H1 (cell line): ENCODE results near the gene GTSE1. TPM values are rescaled to one million over a fixed set of nuclear protein-coding genes. Genes with fewer than 3 reads are reported as not detected.

Experiments used
- CEBPB ChIP-seq: IDR thresholded peaks from 2 replicates; pipeline ENCODE4 v1.6.1; 2012; ENCODE audit warnings: low read depth, low read length
- CREB1 ChIP-seq: IDR thresholded peaks from 2 replicates; pipeline ENCODE4 v1.6.1; 2012; ENCODE audit warnings: inconsistent platforms
- KDM4A ChIP-seq: IDR thresholded peaks from one replicate; pipeline ENCODE4 v1.7.1; 2012; ENCODE audit warnings: low read depth, mild to moderate bottlenecking, moderate library complexity, low read length, inconsistent platforms; ENCODE audit not compliant: severe bottlenecking
- KDM5A ChIP-seq: fragments of 200-600 bp; IDR thresholded peaks from 2 replicates; pipeline ENCODE4 v1.7.1; 2012; ENCODE audit warnings: mild to moderate bottlenecking, low read length, inconsistent platforms, mixed read lengths
- SAP30 ChIP-seq: fragments of 300-600 bp; sonication (generic); IDR thresholded peaks from 2 replicates; pipeline ENCODE4 v1.7.1; 2012; ENCODE audit warnings: low read length, moderate library complexity, mild to moderate bottlenecking, inconsistent platforms; ENCODE audit not compliant: insufficient read depth, insufficient replicate concordance
- SRF ChIP-seq: IDR thresholded peaks from 2 replicates; pipeline ENCODE4 v1.6.1; 2011; ENCODE audit warnings: mild to moderate bottlenecking, low read depth, low read length, moderate library complexity
- TBP ChIP-seq: IDR thresholded peaks from 2 replicates; pipeline ENCODE4 v1.6.1; 2011; ENCODE audit warnings: low read depth, low read length, improper control_type of control experiment
- polyA plus RNA-seq, 7 experiments: library from polyadenylated mRNA; depleted of rRNA in 3 of 7; stranded (reverse) in 5 of 7; unstranded in 2 of 7; fragments of >200 nt in 5 of 7; fragments of 200-250 nt in 2 of 7; gene quantifications; 1 replicate in 5 of 7; 2 replicates in 1 of 7; 4 replicates in 1 of 7; pipeline versions ENCODE4 v1.2.1 to v1.2.3, GENCODE V29; 2011 to 2013; ENCODE audit warnings: missing spikeins in 2 of 7, mixed read lengths in 2 of 7
- total RNA-seq: library from RNA; stranded (reverse); fragmentation: NEBNext Ultra II Directional; extraction: Animal tissue kit (Norgen Biotek cat#: 25700); gene quantifications from 2 replicates; pipeline ENCODE4 v1.2.1, GENCODE V29; 2021
- TF ChIP-seq, protein P1 (sequence below): fragments of 300-600 bp; sonication (generic); IDR thresholded peaks from 2 replicates; pipeline ENCODE4 v1.7.1; 2012; ENCODE audit warnings: low read length, moderate library complexity, mild to moderate bottlenecking, inconsistent platforms; ENCODE audit not compliant: insufficient replicate concordance
- TF ChIP-seq, protein P2 (sequence below): IDR thresholded peaks from 2 replicates; pipeline ENCODE4 v1.6.1; 2011; ENCODE audit warnings: low read depth, mild to moderate bottlenecking, low read length; ENCODE audit not compliant: insufficient read depth

The GTSE1 gene
- total and polyA plus RNA-seq, 2 of the 8 experiments (the other 6 are each of a cell fraction or from before 2014, with no cell fraction given): 17.5 to 38.6 TPM

DNA sequence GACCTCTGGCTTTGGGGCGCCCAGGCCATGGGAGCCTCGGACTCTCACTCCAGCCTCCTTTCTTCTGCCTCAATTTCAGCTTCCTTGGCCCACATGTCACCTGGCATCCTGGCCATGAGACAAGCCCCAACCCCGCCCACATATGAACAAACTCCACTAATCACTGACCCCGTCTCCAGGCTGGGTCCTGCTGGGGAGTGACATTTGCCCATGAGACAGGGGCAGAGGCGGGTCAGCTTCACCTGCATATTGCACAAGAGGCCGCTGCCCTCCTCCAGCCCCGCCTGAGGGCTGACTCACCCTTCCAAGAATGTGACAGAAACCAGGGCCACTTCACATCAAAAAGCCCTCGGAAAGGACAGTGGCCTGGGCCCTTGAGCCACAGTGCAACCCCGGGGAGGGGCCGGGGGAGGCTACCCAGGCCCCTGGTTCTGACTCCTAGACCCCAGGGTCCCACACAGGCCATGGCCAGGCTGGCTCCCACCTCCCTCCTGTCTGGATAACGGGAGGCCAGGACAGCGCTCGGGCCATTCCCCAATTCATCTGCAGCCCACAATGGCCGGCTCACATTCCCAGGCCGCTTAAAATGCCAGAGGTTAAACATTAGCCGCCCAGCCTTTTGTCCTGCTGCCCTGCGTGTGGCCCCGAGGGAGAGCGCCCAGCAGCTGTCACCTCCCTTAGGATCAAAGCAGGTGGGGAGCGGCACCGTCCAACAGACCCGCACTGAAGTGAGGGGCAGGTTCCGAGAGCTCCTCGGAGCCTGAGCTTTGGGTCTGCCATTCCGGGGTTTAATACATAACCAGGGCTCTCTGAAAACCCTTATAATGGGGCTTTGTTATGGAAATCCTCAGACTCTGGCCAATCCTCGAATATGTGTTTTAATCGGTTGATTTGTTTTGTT lies 81.1 kb downstream of the GTSE1 start (continued):
- TF ChIP-seq, protein P1, sequence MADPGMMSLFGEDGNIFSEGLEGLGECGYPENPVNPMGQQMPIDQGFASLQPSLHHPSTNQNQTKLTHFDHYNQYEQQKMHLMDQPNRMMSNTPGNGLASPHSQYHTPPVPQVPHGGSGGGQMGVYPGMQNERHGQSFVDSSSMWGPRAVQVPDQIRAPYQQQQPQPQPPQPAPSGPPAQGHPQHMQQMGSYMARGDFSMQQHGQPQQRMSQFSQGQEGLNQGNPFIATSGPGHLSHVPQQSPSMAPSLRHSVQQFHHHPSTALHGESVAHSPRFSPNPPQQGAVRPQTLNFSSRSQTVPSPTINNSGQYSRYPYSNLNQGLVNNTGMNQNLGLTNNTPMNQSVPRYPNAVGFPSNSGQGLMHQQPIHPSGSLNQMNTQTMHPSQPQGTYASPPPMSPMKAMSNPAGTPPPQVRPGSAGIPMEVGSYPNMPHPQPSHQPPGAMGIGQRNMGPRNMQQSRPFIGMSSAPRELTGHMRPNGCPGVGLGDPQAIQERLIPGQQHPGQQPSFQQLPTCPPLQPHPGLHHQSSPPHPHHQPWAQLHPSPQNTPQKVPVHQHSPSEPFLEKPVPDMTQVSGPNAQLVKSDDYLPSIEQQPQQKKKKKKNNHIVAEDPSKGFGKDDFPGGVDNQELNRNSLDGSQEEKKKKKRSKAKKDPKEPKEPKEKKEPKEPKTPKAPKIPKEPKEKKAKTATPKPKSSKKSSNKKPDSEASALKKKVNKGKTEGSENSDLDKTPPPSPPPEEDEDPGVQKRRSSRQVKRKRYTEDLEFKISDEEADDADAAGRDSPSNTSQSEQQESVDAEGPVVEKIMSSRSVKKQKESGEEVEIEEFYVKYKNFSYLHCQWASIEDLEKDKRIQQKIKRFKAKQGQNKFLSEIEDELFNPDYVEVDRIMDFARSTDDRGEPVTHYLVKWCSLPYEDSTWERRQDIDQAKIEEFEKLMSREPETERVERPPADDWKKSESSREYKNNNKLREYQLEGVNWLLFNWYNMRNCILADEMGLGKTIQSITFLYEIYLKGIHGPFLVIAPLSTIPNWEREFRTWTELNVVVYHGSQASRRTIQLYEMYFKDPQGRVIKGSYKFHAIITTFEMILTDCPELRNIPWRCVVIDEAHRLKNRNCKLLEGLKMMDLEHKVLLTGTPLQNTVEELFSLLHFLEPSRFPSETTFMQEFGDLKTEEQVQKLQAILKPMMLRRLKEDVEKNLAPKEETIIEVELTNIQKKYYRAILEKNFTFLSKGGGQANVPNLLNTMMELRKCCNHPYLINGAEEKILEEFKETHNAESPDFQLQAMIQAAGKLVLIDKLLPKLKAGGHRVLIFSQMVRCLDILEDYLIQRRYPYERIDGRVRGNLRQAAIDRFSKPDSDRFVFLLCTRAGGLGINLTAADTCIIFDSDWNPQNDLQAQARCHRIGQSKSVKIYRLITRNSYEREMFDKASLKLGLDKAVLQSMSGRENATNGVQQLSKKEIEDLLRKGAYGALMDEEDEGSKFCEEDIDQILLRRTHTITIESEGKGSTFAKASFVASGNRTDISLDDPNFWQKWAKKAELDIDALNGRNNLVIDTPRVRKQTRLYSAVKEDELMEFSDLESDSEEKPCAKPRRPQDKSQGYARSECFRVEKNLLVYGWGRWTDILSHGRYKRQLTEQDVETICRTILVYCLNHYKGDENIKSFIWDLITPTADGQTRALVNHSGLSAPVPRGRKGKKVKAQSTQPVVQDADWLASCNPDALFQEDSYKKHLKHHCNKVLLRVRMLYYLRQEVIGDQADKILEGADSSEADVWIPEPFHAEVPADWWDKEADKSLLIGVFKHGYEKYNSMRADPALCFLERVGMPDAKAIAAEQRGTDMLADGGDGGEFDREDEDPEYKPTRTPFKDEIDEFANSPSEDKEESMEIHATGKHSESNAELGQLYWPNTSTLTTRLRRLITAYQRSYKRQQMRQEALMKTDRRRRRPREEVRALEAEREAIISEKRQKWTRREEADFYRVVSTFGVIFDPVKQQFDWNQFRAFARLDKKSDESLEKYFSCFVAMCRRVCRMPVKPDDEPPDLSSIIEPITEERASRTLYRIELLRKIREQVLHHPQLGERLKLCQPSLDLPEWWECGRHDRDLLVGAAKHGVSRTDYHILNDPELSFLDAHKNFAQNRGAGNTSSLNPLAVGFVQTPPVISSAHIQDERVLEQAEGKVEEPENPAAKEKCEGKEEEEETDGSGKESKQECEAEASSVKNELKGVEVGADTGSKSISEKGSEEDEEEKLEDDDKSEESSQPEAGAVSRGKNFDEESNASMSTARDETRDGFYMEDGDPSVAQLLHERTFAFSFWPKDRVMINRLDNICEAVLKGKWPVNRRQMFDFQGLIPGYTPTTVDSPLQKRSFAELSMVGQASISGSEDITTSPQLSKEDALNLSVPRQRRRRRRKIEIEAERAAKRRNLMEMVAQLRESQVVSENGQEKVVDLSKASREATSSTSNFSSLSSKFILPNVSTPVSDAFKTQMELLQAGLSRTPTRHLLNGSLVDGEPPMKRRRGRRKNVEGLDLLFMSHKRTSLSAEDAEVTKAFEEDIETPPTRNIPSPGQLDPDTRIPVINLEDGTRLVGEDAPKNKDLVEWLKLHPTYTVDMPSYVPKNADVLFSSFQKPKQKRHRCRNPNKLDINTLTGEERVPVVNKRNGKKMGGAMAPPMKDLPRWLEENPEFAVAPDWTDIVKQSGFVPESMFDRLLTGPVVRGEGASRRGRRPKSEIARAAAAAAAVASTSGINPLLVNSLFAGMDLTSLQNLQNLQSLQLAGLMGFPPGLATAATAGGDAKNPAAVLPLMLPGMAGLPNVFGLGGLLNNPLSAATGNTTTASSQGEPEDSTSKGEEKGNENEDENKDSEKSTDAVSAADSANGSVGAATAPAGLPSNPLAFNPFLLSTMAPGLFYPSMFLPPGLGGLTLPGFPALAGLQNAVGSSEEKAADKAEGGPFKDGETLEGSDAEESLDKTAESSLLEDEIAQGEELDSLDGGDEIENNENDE: no peak
- TF ChIP-seq TBP: 0 out of 2 replicates have a peak, but pooled peaks have one; percentile 27
- TF ChIP-seq KDM5A: no peak
- no peak for TF ChIP-seq SRF
- TF ChIP-seq CREB1: 0 out of 2 replicates have a peak, but pooled peaks have one; percentile 25
- TF ChIP-seq SAP30: peak; percentile 41
- TF ChIP-seq, protein P2, sequence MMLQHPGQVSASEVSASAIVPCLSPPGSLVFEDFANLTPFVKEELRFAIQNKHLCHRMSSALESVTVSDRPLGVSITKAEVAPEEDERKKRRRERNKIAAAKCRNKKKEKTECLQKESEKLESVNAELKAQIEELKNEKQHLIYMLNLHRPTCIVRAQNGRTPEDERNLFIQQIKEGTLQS: 0 out of 2 replicates have a peak, but pooled peaks have one; percentile 27
- TF ChIP-seq KDM4A: no peak
- peak; percentile 96 for TF ChIP-seq CEBPB
